Peyer's patch (tissue), 4 donors: Measurements from ENCODE around the gene FKBP15. TPM values are rescaled to one million over a fixed set of nuclear protein-coding genes. Genes with fewer than 3 reads are reported as not detected.
A peak's percentile ranks its signal among the peaks of the same experiment; 100 is the strongest.

Experiments used
- DNase-seq, 3 donors: peaks; one replicate each; pipeline ENCODE4 v3.0.0-alpha.2; 2017 to 2019
- H3K27ac ChIP-seq, 4 donors: fragments of 200-600 bp; sonication (generic); one replicate each; pipeline ENCODE4 v1.5.1; 2016 to 2019
- H3K27me3 ChIP-seq, 2 donors: fragments of 200-600 bp; sonication (generic); one replicate each; pipeline ENCODE4 v1.5.1; 2019
- H3K36me3 ChIP-seq, 3 donors: fragments of 200-600 bp; sonication (generic); one replicate each; pipeline ENCODE4 v1.5.1; 2016 to 2019
- H3K4me1 ChIP-seq, 4 donors: fragments of 200-600 bp; sonication (generic); one replicate each; pipeline ENCODE4 v1.5.1; 2016 to 2019
- H3K4me3 ChIP-seq, 4 donors: fragments of 200-600 bp; sonication (generic); 1 replicate in 3 of 4; 2 replicates in 1 of 4; pipeline ENCODE4 v1.5.1; 2016 to 2019; ENCODE audit warnings: mild to moderate bottlenecking in 1 of 4
- H3K9me3 ChIP-seq, 4 donors: fragments of 200-600 bp; sonication (generic); one replicate each; pipeline ENCODE4 v1.5.1; 2016 to 2019; ENCODE audit warnings: mild to moderate bottlenecking in 1 of 4
- CTCF ChIP-seq, 6 experiments: fragments of 450-650 bp in 4 of 6; fragments of 200-600 bp in 2 of 6; sonication (generic) in 1 of 6; IDR thresholded peaks; one replicate each; pipeline ENCODE4 v1.5.1; 2017 to 2019; ENCODE audit warnings: antibody characterized with exemption in 6 of 6, mild to moderate bottlenecking in 3 of 6, moderate library complexity in 1 of 6
- POLR2A ChIP-seq, 2 donors: fragments of 450-650 bp; IDR thresholded peaks; one replicate each; pipeline ENCODE4 v1.5.1; 2017; ENCODE audit warnings: antibody characterized with exemption in 2 of 2, mild to moderate bottlenecking in 2 of 2, moderate library complexity in 2 of 2
- total RNA-seq, 4 donors: library from RNA; depleted of rRNA; stranded (reverse); fragments of >200 nt; gene quantifications; one replicate each; pipeline ENCODE4 v1.1.0, GENCODE V29; 2016

FKBP15 gene
- total RNA-seq, 4 donors from 2014 or later = 25.9 to 44.6 (median 32.5) TPM

- H3K27ac ChIP-seq = peak overlapping the region; percentile 79 to 91 (median 84)
- no peak for TF ChIP-seq POLR2A (IDR thresholded peaks at IDR 0.05)
- TF ChIP-seq CTCF (IDR thresholded peaks at IDR 0.05) = no peak
- H3K27me3 ChIP-seq = no peaks in the 10 kb centered on the region
- H3K36me3 ChIP-seq = peaks cover 0 to 7% (median 0%) of the 10 kb centered on the region in 3 donors
- H3K9me3 ChIP-seq = no peaks in the 10 kb centered on the region
- H3K4me3 ChIP-seq = peak overlapping the region; percentile 59 to 70 (median 66)
- DNase-seq = no peak
- peaks cover 0 to 39% (median 10%) of the 10 kb centered on the region in 4 donors for H3K4me1 ChIP-seq
Measured at GRCh38 chr9:113220467-113221002, 542 bp downstream of the FKBP15 start.

GRCh38 chr9:113219969-113220368 is 1.1 kb downstream of the FKBP15 start:
- Histone ChIP-seq H3K4me3 (peak overlapping the region in 3 of 4 donors; percentile 66 to 70 (median 67)), H3K36me3 (peaks cover 0 to 6% (median 0%) of the 10 kb centered on the region in 3 donors), H3K4me1 (peaks cover 0 to 39% (median 10%) of the 10 kb centered on the region in 4 donors), H3K27ac (peak overlapping the region in 3 of 4 donors; percentile 1 to 79 (median 18)), H3K27me3 (no peaks in the 10 kb centered on the region), H3K9me3 (no peaks in the 10 kb centered on the region)
- no peak for DNase-seq
- no peak for TF ChIP-seq CTCF (IDR thresholded peaks at IDR 0.05)
- TF ChIP-seq POLR2A (IDR thresholded peaks at IDR 0.05) = no peak

GRCh38 chr9:113219186-113219936 is 1.7 kb downstream of the FKBP15 start:
- H3K4me3 ChIP-seq = peak overlapping the region in 1 of 4 donors; percentile 66
- H3K4me1 ChIP-seq = peaks cover 0 to 39% (median 10%) of the 10 kb centered on the region in 4 donors
- H3K9me3 ChIP-seq = no peaks in the 10 kb centered on the region
- H3K36me3 ChIP-seq = peaks cover 0 to under 1% (median 0%) of the 10 kb centered on the region in 3 donors
- DNase-seq = no peak
- H3K27ac ChIP-seq = peak overlapping the region in 3 of 4 donors; percentile 2 to 58 (median 18)
- no peaks in the 10 kb centered on the region for H3K27me3 ChIP-seq
- TF ChIP-seq CTCF (IDR thresholded peaks at IDR 0.05) (no peak), POLR2A (IDR thresholded peaks at IDR 0.05) (no peak)

GRCh38 chr9:113216406-113216805 is 4.7 kb downstream of the FKBP15 start:
- TF ChIP-seq POLR2A (IDR thresholded peaks at IDR 0.05) = no peak
- no peak for TF ChIP-seq CTCF (IDR thresholded peaks at IDR 0.05)
- Histone ChIP-seq H3K27me3 (no peaks in the 10 kb centered on the region), H3K4me1 (peaks cover 0 to 25% (median 10%) of the 10 kb centered on the region in 4 donors), H3K27ac (no peak overlapping the region), H3K36me3 (no peaks in the 10 kb centered on the region), H3K4me3 (no peak overlapping the region), H3K9me3 (no peaks in the 10 kb centered on the region)
- no peak for DNase-seq

- no peak for TF ChIP-seq CTCF (IDR thresholded peaks at IDR 0.05)
- TF ChIP-seq POLR2A (IDR thresholded peaks at IDR 0.05) = no peak
- Histone ChIP-seq H3K4me1 (peaks cover 0 to 22% (median 8%) of the 10 kb centered on the region in 4 donors), H3K27ac (no peak overlapping the region), H3K4me3 (no peak overlapping the region), H3K36me3 (peaks cover 0 to 6% (median 0%) of the 10 kb centered on the region in 3 donors), H3K9me3 (no peaks in the 10 kb centered on the region), H3K27me3 (no peaks in the 10 kb centered on the region)
- DNase-seq = no peak
Measured at GRCh38 chr9:113215132-113215531, 5.9 kb downstream of the FKBP15 start.
